SK-N-SH treated with all-trans-retinoic acid at 6 μM for 48 hours (cell line): ENCODE results near the gene THAP7.

Experiments
- ATAC-seq: fragments of 200-7000 bp; cut with Tn5 transposase; 3 replicates; pipeline ENCODE4 v1.9.1; 2020; ENCODE audit warnings: mild to moderate bottlenecking, moderate library complexity
- ARNTL ChIP-seq: fragments of 450-650 bp; formaldehyde crosslinking; IDR thresholded peaks from 2 replicates; pipeline ENCODE4 v1.5.0; 2020; ENCODE audit warnings: low read depth, mild to moderate bottlenecking, moderate library complexity, borderline replicate concordance
- BACH2 ChIP-seq: fragments of 250-450 bp; sonication (Bioruptor Pico); IDR thresholded peaks from 2 replicates; pipeline ENCODE4 v1.9.0; 2021; ENCODE audit warnings: mild to moderate bottlenecking, borderline replicate concordance
- CREB5 ChIP-seq: fragments of 250-450 bp; sonication (Bioruptor Pico); IDR thresholded peaks from 2 replicates; pipeline ENCODE4 v1.5.1; 2020; ENCODE audit warnings: low read depth, mild to moderate bottlenecking, moderate library complexity
- ESRRG ChIP-seq: fragments of 250-450 bp; sonication (Bioruptor Pico); IDR thresholded peaks from 2 replicates; pipeline ENCODE4 v1.6.1; 2021; ENCODE audit warnings: mild to moderate bottlenecking
- ISL1 ChIP-seq: fragments of 250-450 bp; sonication (Bioruptor Pico); IDR thresholded peaks from 2 replicates; pipeline ENCODE4 v2.1.2; 2022; ENCODE audit warnings: mild to moderate bottlenecking, moderate library complexity
- OSR1 ChIP-seq: fragments of 250-450 bp; sonication (Bioruptor Pico); IDR thresholded peaks from 2 replicates; pipeline ENCODE4 v1.8.0; 2022; ENCODE audit warnings: moderate library complexity, mild to moderate bottlenecking, inconsistent platforms
- PATZ1 ChIP-seq: fragments of 250-450 bp; sonication (Bioruptor Pico); IDR thresholded peaks from 2 replicates; pipeline ENCODE4 v1.8.0; 2020; ENCODE audit warnings: mild to moderate bottlenecking, moderate library complexity, borderline replicate concordance
- PPARA ChIP-seq: fragments of 250-450 bp; sonication (Bioruptor Pico); IDR thresholded peaks from 2 replicates; pipeline ENCODE4 v1.5.0; 2020; ENCODE audit warnings: mild to moderate bottlenecking, borderline replicate concordance
- SNAI2 ChIP-seq: fragments of 250-450 bp; sonication (Bioruptor Pico); IDR thresholded peaks from 2 replicates; pipeline ENCODE4 v1.5.0; 2020; ENCODE audit warnings: mild to moderate bottlenecking, moderate library complexity
- TCF4 ChIP-seq: fragments of 250-450 bp; sonication (Bioruptor Pico); IDR thresholded peaks from 2 replicates; pipeline ENCODE4 v1.8.0; 2021; ENCODE audit warnings: mild to moderate bottlenecking, moderate library complexity, borderline replicate concordance
- TOX ChIP-seq: fragments of 250-450 bp; sonication (Bioruptor Pico); IDR thresholded peaks from 2 replicates; pipeline ENCODE4 v1.8.0; 2021; ENCODE audit warnings: mild to moderate bottlenecking, moderate library complexity, borderline replicate concordance
- TSHZ2 ChIP-seq: fragments of 250-450 bp; sonication (Bioruptor Pico); IDR thresholded peaks from 2 replicates; pipeline ENCODE4 v1.5.0; 2020; ENCODE audit warnings: mild to moderate bottlenecking, moderate library complexity
- ZC3H10 ChIP-seq: fragments of 250-450 bp; sonication (Bioruptor Pico); IDR thresholded peaks from 2 replicates; pipeline ENCODE4 v1.5.1; 2021; ENCODE audit warnings: mild to moderate bottlenecking, moderate library complexity
- ZFP3 ChIP-seq: fragments of 250-450 bp; sonication (Bioruptor Pico); IDR thresholded peaks from 2 replicates; pipeline ENCODE4 v1.5.0; 2020; ENCODE audit warnings: mild to moderate bottlenecking, moderate library complexity
- ZFP30 ChIP-seq: fragments of 450-650 bp; formaldehyde crosslinking; IDR thresholded peaks from 2 replicates; pipeline ENCODE4 v1.5.0; 2022; ENCODE audit warnings: mild to moderate bottlenecking, moderate library complexity
- ZNF70 ChIP-seq: fragments of 450-650 bp; formaldehyde crosslinking; IDR thresholded peaks from 2 replicates; pipeline ENCODE4 v1.5.0; 2020; ENCODE audit warnings: mild to moderate bottlenecking, moderate library complexity
- ZNF8 ChIP-seq: fragments of 450-650 bp; formaldehyde crosslinking; IDR thresholded peaks from 2 replicates; pipeline ENCODE4 v1.5.0; 2020; ENCODE audit warnings: mild to moderate bottlenecking, moderate library complexity
- TF ChIP-seq, protein P1 (sequence below): fragments of 250-450 bp; sonication (Bioruptor Pico); IDR thresholded peaks from 2 replicates; pipeline ENCODE4 v1.5.1; 2021; ENCODE audit warnings: mild to moderate bottlenecking, moderate library complexity
- TF ChIP-seq, protein P2 (sequence below): fragments of 250-450 bp; sonication (Bioruptor Pico); IDR thresholded peaks from 2 replicates; pipeline ENCODE4 v1.8.0; 2021; ENCODE audit warnings: low read depth, mild to moderate bottlenecking, moderate library complexity, borderline replicate concordance

THAP7 gene

DNA sequence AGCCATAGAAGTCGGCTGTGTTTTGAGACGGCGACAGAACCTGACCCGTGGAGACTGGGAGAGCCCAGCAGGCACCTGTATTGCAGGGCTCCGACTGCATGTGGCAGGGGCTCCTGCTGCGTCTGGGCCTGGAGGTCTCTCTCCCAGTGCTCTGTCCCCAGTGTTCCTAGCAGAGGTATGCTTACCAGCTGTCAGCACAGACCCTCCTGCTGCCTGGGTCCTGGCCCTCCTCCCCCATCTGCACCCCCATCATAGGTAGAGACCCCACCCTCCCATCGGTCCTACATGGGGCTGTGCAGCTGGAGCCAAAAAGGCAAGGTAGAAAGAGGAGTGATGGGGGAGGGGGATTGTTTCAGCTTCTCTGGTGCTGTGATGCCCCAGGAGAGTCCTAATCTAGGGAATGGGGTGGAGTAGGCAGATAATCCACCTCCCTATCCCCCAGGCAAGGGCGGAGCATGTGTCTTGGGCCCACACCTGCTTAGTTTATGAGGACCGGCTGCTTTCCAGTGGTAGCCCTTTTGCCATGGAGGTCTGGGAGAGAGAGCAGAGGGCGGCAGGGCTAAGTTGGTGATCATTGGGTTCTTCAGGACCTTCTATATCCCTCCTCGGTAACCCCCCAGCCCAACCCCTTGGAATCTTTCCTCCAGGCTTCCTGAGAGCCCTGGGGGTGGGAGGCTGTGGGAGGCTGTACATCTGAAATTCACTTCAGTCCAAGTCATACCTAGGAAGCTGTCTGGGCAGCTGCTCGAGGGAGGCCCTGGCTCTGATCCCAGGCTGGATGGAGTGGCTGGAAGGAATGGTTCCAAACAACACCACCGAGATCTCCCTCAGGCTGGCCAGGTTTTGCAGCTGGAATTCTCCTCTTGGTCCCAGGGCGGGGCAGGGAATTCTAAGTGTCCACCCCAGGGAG, 25.1 kb upstream of the THAP7 start:
- TF ChIP-seq PATZ1 (CRISPR knock-in tag) = no peak
- no peak for TF ChIP-seq ZNF8 (CRISPR knock-in tag)
- TF ChIP-seq TCF4 (CRISPR knock-in tag) = no peak
- TF ChIP-seq ISL1 (CRISPR knock-in tag) = no peak
- TF ChIP-seq TOX (CRISPR knock-in tag) = no peak
- TF ChIP-seq, protein P1, sequence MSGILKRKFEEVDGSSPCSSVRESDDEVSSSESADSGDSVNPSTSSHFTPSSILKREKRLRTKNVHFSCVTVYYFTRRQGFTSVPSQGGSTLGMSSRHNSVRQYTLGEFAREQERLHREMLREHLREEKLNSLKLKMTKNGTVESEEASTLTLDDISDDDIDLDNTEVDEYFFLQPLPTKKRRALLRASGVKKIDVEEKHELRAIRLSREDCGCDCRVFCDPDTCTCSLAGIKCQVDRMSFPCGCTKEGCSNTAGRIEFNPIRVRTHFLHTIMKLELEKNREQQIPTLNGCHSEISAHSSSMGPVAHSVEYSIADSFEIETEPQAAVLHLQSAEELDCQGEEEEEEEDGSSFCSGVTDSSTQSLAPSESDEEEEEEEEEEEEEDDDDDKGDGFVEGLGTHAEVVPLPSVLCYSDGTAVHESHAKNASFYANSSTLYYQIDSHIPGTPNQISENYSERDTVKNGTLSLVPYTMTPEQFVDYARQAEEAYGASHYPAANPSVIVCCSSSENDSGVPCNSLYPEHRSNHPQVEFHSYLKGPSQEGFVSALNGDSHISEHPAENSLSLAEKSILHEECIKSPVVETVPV (CRISPR knock-in tag) = no peak
- no peak for TF ChIP-seq ARNTL (CRISPR knock-in tag)
- no peak for TF ChIP-seq PPARA
- no peak for TF ChIP-seq ZNF70 (CRISPR knock-in tag)
- TF ChIP-seq BACH2 (CRISPR knock-in tag) = no peak
- TF ChIP-seq OSR1 (CRISPR knock-in tag) = no peak
- TF ChIP-seq TSHZ2 (CRISPR knock-in tag) = no peak
- no peak for TF ChIP-seq ZFP30
- no peak for TF ChIP-seq ZFP3 (CRISPR knock-in tag)
- no peak for TF ChIP-seq CREB5 (CRISPR knock-in tag)
- no peak for TF ChIP-seq ESRRG (CRISPR knock-in tag)
- no peak for TF ChIP-seq ZC3H10 (CRISPR knock-in tag)
- ATAC-seq = peak; percentile 61; the same call in 2 of the 3 replicates

DNA sequence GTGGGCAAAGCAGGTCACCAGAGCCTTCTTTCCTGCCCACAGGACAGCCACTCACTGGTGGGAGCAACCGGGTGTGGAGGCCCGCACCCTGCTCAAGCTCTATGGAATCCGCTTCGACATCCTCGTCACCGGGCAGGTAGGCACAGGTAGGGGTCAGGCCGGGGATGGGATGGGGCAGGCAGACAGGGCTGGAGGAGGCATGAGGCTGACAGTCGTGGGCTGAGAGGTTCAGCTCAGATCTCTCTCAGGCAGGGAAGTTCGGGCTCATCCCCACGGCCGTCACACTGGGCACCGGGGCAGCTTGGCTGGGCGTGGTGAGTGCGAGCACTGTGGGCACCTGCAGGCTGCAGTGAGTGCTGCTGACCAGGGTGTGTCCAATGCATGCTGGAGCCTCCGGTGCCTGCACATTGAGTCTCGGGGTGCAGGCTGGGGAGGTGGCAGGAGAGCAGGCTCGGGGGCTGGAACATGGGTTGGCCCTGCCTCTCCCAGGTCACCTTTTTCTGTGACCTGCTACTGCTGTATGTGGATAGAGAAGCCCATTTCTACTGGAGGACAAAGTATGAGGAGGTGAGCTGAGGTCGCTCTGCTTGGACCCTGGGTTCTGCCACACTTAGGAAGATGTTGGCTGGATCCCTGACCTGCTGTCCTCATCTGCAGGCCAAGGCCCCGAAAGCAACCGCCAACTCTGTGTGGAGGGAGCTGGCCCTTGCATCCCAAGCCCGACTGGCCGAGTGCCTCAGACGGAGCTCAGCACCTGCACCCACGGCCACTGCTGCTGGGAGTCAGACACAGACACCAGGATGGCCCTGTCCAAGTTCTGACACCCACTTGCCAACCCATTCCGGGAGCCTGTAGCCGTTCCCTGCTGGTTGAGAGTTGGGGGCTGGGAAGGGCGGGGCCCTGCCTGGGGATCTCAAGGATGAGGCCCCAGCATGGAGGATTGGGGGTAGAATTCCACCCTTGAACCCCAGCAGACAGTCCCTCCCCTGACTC, 24.1 kb upstream of the THAP7 start:
- no peak for ATAC-seq
- TF ChIP-seq, protein P1 (CRISPR knock-in tag) = no peak
- TF ChIP-seq SNAI2 (CRISPR knock-in tag) (no peak), ZNF8 (CRISPR knock-in tag) (no peak), OSR1 (CRISPR knock-in tag) (no peak), PPARA (no peak)
- TF ChIP-seq, protein P2, sequence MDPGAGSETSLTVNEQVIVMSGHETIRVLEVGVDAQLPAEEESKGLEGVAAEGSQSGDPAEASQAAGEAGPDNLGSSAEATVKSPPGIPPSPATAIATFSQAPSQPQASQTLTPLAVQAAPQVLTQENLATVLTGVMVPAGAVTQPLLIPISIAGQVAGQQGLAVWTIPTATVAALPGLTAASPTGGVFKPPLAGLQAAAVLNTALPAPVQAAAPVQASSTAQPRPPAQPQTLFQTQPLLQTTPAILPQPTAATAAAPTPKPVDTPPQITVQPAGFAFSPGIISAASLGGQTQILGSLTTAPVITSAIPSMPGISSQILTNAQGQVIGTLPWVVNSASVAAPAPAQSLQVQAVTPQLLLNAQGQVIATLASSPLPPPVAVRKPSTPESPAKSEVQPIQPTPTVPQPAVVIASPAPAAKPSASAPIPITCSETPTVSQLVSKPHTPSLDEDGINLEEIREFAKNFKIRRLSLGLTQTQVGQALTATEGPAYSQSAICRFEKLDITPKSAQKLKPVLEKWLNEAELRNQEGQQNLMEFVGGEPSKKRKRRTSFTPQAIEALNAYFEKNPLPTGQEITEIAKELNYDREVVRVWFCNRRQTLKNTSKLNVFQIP (CRISPR knock-in tag) = no peak
